VCaP (cell line): ENCODE results near the gene ZFYVE28.

Experiments
- H3K27ac ChIP-seq: fragments of 450-650 bp; 2 replicates; pipeline ENCODE4 v1.5.1; 2017
- CTCF ChIP-seq: fragments of 450-650 bp; conservative IDR thresholded peaks from 2 replicates; pipeline ENCODE4 v1.5.1; 2017; ENCODE audit warnings: mild to moderate bottlenecking, moderate library complexity

Gene ZFYVE28

GRCh38 chr4:2377241-2377640, 41.2 kb downstream of the ZFYVE28 start:
- no peak for TF ChIP-seq CTCF
- H3K27ac ChIP-seq, result no peak overlapping the region

GRCh38 chr4:2375427-2375826, 43.0 kb downstream of the ZFYVE28 start:
- TF ChIP-seq CTCF, result no peak
- no peak overlapping the region for H3K27ac ChIP-seq

- TF ChIP-seq CTCF, result no peak
- H3K27ac ChIP-seq, result no peak overlapping the region
Measured at GRCh38 chr4:2373532-2373931, 44.9 kb downstream of the ZFYVE28 start.

GRCh38 chr4:2372488-2373030, 45.9 kb downstream of the ZFYVE28 start:
- no peak for TF ChIP-seq CTCF
- no peak overlapping the region for H3K27ac ChIP-seq

- no peak for TF ChIP-seq CTCF
- H3K27ac ChIP-seq, result no peak overlapping the region
Measured at GRCh38 chr4:2371765-2372487, 46.5 kb downstream of the ZFYVE28 start.

- H3K27ac ChIP-seq, result no peak overlapping the region
- no peak for TF ChIP-seq CTCF
Measured at GRCh38 chr4:2370597-2371320, 47.7 kb downstream of the ZFYVE28 start.

GRCh38 chr4:2368746-2369437, 49.6 kb downstream of the ZFYVE28 start:
- no peak overlapping the region for H3K27ac ChIP-seq
- no peak for TF ChIP-seq CTCF
